ENCODE results near the gene SYNE2. TPM values are rescaled to one million over a fixed set of nuclear protein-coding genes. Genes with fewer than 3 reads are reported as not detected.

SYNE2 gene
- total RNA-seq, 2 donors from 2014 or later: 86.7 to 97.4 TPM

DNA sequence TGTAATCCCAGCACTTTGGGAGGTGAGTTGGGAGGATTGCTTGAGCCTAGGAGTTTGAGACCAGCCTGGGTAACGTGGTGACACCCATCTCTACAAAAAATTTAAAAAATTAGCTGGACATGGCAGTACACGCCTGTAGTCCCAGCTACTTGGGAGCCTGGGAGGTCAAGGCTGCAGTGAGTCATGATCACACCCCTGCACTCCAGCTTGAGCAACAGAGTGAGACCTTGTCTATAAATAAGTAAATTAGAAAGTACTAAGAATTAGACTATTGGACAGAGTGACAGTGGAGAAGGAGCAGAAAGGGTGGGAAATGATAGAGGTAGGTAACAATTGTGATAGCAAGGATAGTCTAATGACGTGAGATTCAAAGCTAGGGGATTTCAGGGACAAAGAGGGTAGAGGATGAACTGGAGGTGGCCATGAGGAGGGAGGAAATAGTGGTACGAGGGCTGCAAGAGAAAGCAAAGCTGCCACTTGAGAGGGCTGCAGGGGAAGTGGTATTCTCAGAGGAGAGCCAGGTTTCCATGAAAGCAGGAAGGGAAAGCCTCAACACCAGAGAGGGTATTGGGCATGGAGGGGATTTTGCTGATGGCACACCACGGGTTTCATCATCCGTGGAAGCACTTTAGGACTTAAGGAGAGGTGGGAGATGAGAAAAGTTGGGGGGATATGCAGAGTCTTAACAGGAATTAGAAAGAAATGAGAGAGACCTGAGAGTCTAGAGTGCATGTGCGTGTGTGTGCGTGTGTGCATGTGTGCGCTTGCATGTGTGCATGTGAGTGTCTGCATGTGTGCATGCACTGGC lies 85.6 kb downstream of the SYNE2 start:
- no peaks in the 10 kb centered on the region for H3K27me3 Mint-ChIP-seq

DNA sequence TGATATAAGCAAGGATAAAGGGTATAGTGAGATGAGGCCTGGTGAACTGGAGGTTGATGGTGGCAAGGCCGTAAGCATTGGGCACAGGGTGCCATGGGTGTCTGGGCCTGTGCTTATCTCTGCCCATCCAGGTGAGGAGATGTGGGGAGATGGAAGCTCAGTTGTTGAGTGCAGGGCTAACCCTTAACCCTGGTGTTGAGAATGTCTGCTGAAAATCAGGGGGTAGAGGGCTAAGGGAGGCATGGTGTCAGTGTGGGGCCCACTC lies 86.1 kb downstream of the SYNE2 start:
- peak in 1 of 2 donors; percentile 18 for ATAC-seq
- Mint-ChIP-seq H3K27ac (no peak overlapping the region), H3K4me3 (no peak overlapping the region), H3K9me3 (no peaks in the 10 kb centered on the region), H3K36me3 (no peaks in the 10 kb centered on the region), H3K4me1 (ENCODE audit: low read depth in 2 of 2) (peaks cover 9 to 14% of the 10 kb centered on the region in 2 donors), H3K27me3 (no peaks in the 10 kb centered on the region)
- DNase-seq (ENCODE audit: low spot score): no peak

More for the DNA sequence above, 85.6 kb downstream of the SYNE2 start:
- Mint-ChIP-seq H3K9me3 (no peaks in the 10 kb centered on the region), H3K4me3 (no peak overlapping the region), H3K4me1 (ENCODE audit: low read depth in 2 of 2) (peaks cover 13 to 19% of the 10 kb centered on the region in 2 donors), H3K36me3 (no peaks in the 10 kb centered on the region), H3K27ac (no peak overlapping the region)
- DNase-seq (ENCODE audit: low spot score) (peak; percentile 73), ATAC-seq (peak; percentile 78 to 89)

DNA sequence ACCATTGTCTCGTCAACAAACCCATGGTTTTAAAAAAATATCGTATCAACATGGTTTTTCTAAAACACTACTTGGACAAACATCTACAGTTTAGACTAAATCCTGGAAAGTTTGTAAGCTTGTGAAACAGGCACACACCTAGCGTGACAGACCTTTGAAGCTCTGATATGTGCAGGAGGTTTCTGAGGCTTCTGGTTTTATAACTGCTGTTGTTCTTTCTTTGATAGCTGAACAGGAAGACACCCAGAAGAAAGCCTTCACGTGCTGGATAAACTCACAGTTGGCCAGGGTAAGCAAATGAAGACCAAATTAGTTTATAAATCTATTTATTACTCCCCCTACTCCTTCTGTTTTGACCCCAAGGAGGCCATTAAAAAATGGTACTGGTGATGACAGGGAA lies 87.6 kb downstream of the SYNE2 start:
- Mint-ChIP-seq H3K4me3 (peak overlapping the region; percentile 36), H3K9me3 (no peaks in the 10 kb centered on the region), H3K4me1 (ENCODE audit: low read depth in 2 of 2) (peaks cover 4 to 6% of the 10 kb centered on the region in 2 donors), H3K27me3 (no peaks in the 10 kb centered on the region), H3K36me3 (no peaks in the 10 kb centered on the region), H3K27ac (peak overlapping the region in 1 of 2 donors; percentile 82)
- peak in 1 of 2 donors; percentile 31 for ATAC-seq
- no peak for DNase-seq (ENCODE audit: low spot score)

DNA sequence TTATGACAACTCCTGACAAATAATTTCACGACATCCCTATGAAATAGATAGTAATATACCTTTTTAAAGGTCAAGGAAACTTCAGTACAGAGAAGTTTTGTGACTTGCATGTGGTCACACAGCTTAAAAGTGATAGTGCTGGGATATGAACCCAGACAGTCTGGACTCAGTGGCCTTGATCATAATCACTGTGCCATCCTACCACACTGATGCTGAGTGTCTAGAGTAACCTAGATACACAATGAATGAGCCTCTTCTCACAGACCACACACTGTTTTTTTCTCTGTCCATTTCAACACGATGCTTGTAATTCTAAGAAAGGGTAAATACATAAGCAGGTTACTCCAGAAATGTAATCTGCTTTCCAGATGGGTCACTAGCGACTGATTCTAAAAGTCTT lies 88.2 kb downstream of the SYNE2 start:
- H3K4me1 Mint-ChIP-seq (ENCODE audit: low read depth in 2 of 2): peaks cover 4 to 6% of the 10 kb centered on the region in 2 donors
- H3K36me3 Mint-ChIP-seq: no peaks in the 10 kb centered on the region
- peak in 1 of 2 donors; percentile 61 for ATAC-seq
- H3K27ac Mint-ChIP-seq: peak overlapping the region in 1 of 2 donors; percentile 82
- H3K9me3 Mint-ChIP-seq: no peaks in the 10 kb centered on the region
- H3K4me3 Mint-ChIP-seq: peak overlapping the region; percentile 36
- no peak for DNase-seq (ENCODE audit: low spot score)
- no peaks in the 10 kb centered on the region for H3K27me3 Mint-ChIP-seq

DNA sequence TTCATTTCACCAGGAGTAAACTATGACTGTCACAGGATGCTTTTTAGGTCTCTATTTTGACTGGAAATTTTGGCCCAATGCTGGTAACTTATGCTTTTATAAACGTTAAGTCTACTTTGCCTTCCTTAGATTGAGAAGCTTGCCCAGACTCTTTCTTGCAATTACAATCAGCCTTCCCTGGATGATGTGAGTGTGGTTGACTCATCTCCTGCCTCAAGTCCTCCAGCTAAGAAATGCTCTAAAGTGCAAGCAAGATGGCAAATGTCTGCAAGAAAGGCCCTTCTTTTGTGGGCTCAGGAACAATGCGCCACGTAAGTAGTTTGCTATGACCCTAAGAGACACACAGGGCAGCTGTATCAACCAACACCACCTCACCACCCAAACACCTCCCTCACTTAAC lies 96.9 kb downstream of the SYNE2 start:
- Mint-ChIP-seq H3K27ac (no peak overlapping the region), H3K27me3 (no peaks in the 10 kb centered on the region), H3K9me3 (no peaks in the 10 kb centered on the region), H3K36me3 (peaks cover 6% of the 10 kb centered on the region), H3K4me1 (ENCODE audit: low read depth in 2 of 2) (peaks cover 9 to 10% of the 10 kb centered on the region in 2 donors), H3K4me3 (no peak overlapping the region)
- DNase-seq (ENCODE audit: low spot score): no peak
- ATAC-seq: no peak

DNA sequence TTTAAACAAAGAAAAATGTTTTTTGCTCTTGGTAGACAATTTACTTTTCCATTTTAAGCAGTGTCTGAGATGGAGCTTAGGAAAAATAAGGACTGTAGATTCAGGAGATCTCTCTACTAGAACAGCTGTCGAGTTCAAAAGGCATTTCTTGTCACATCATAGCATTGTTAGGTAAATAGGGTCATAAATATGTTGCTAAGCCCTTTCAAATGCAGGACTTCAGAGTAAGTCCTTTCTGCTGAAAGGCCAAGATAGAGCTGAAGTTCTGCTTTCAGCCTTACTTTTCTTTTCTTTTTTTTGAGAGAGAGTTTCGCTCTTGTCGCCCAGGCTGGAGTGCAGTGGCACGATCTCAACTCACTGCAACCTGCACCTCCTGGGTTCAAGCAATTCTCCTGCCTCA lies 98.2 kb downstream of the SYNE2 start:
- H3K4me1 Mint-ChIP-seq (ENCODE audit: low read depth in 2 of 2): peaks cover 9 to 10% of the 10 kb centered on the region in 2 donors
- H3K27ac Mint-ChIP-seq: no peak overlapping the region
- no peak overlapping the region for H3K4me3 Mint-ChIP-seq
- DNase-seq (ENCODE audit: low spot score) (no peak), ATAC-seq (no peak)
- no peaks in the 10 kb centered on the region for H3K27me3 Mint-ChIP-seq
- H3K36me3 Mint-ChIP-seq: peaks cover 6% of the 10 kb centered on the region
- H3K9me3 Mint-ChIP-seq: no peaks in the 10 kb centered on the region

DNA sequence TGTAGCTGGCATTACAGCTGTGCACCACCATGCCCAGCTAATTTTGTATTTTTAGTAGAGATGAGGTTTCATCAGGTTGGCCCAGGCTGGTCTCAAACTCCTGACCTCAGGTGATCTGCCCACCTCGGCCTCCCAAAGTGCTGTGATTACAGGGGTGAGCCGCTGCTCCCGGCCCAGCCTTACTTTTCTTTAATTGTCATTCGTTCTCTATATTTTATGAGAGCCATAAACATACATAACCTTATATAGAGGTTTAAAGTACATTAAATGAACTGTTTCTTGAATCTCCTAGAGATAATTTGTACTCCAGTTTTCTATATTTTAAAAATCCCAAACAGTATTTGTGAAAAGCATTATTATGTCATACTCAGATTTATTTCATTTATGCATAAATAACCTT lies 98.6 kb downstream of the SYNE2 start:
- Mint-ChIP-seq H3K36me3 (peaks cover 6% of the 10 kb centered on the region), H3K4me1 (ENCODE audit: low read depth in 2 of 2) (peaks cover 9 to 10% of the 10 kb centered on the region in 2 donors), H3K27ac (no peak overlapping the region), H3K4me3 (no peak overlapping the region), H3K27me3 (no peaks in the 10 kb centered on the region), H3K9me3 (no peaks in the 10 kb centered on the region)
- no peak for DNase-seq (ENCODE audit: low spot score)
- no peak for ATAC-seq

DNA sequence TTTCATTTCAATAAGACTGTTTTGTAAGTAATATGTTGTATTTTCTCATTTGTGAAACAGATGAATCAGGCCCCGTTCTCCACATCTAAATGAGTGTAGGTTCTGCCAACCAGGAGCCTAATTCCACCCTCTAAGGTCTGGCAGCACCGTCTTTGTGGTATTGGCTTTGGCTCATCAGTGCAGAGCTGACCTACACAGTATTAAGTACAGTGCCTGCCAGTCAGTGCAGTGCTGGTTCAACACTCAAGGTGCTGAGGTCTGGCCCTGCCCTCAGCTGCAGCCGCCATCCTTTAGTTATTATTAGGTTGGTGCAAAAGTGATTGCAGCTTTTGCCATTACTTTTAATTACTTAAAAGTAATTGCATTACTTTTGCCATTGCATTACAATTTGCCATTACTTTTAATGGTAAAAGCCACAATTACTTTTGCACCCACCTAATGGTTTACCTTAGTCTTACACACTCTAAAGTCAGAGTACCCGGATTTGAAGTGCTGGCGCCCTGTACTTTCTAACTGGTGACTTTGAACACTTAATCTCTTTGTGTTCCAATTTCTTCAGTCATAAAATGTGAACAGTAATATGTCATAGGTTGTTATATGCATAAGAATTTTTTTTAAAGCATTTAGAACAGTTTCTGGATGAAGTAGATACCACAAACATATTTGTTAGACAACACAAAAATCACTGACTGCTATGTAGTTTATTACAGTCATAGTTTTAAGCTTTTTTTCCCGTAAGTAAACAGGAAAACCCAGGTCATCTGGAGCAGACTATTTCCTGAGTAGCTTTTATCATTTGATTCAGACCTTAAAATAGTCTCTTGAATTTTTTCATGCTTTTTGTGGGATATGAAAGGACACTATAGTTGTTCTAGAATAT lies 99.5 kb downstream of the SYNE2 start:
- Mint-ChIP-seq H3K36me3 (peaks cover 6% of the 10 kb centered on the region), H3K4me1 (ENCODE audit: low read depth in 2 of 2) (peaks cover 9 to 10% of the 10 kb centered on the region in 2 donors), H3K27ac (peak overlapping the region in 1 of 2 donors; percentile 31), H3K4me3 (no peak overlapping the region), H3K27me3 (no peaks in the 10 kb centered on the region), H3K9me3 (no peaks in the 10 kb centered on the region)
- DNase-seq (ENCODE audit: low spot score) (no peak), ATAC-seq (no peak)

DNA sequence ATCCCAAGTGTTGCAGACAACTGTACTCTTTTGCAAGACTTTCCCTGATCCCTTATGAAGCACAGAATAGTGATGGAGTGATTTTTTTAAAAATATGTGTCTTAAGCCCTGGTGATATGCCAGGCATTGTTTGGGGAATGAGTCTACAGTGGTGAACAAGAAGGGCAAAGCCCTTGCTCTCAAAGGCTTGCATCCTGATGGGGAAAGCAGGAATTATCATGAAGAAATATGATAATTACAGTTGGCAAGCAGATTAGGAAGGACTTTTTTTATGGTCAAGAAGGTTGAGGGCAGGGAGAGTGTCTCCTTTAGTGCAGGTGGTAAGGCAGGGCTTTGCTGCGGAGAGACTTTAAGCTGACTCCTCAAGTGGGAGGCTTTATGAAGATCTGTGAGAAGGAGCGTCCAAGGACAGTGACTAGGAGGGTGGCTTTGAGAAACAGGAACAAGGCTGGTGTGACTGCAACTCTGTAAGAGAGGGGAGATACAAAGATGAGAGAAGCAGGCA lies 100.2 kb downstream of the SYNE2 start:
- peak overlapping the region in 1 of 2 donors; percentile 14 for H3K27ac Mint-ChIP-seq
- no peak for ATAC-seq
- no peaks in the 10 kb centered on the region for H3K9me3 Mint-ChIP-seq
- no peak overlapping the region for H3K4me3 Mint-ChIP-seq
- H3K4me1 Mint-ChIP-seq (ENCODE audit: low read depth in 2 of 2): peaks cover 9 to 10% of the 10 kb centered on the region in 2 donors
- no peak for DNase-seq (ENCODE audit: low spot score)
- H3K36me3 Mint-ChIP-seq: peaks cover 6% of the 10 kb centered on the region
- no peaks in the 10 kb centered on the region for H3K27me3 Mint-ChIP-seq

DNA sequence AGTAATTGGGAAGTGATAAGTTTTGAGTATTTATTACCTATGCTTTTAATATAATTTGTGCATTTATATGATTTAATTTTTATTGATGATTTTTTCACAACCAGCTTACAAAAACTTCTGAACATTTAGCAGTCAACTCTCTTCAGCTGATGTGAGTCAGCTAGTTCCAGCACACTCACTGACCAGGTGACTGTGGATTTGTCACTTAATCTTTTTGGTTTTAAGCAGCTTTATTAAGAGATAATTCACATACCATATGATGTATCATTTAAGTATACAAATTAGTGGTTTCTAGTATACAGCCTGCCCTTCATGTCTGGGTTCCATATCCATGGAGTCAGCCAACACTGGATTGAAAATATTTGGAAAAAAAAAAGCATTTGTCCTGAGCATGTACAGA lies 103.5 kb downstream of the SYNE2 start:
- no peak for ATAC-seq
- DNase-seq (ENCODE audit: low spot score): no peak
- peaks cover 9 to 10% of the 10 kb centered on the region in 2 donors for H3K4me1 Mint-ChIP-seq (ENCODE audit: low read depth in 2 of 2)
- H3K9me3 Mint-ChIP-seq: no peaks in the 10 kb centered on the region
- peaks cover 6% of the 10 kb centered on the region for H3K36me3 Mint-ChIP-seq
- no peak overlapping the region for H3K27ac Mint-ChIP-seq
- H3K27me3 Mint-ChIP-seq: no peaks in the 10 kb centered on the region
- H3K4me3 Mint-ChIP-seq: no peak overlapping the region

DNA sequence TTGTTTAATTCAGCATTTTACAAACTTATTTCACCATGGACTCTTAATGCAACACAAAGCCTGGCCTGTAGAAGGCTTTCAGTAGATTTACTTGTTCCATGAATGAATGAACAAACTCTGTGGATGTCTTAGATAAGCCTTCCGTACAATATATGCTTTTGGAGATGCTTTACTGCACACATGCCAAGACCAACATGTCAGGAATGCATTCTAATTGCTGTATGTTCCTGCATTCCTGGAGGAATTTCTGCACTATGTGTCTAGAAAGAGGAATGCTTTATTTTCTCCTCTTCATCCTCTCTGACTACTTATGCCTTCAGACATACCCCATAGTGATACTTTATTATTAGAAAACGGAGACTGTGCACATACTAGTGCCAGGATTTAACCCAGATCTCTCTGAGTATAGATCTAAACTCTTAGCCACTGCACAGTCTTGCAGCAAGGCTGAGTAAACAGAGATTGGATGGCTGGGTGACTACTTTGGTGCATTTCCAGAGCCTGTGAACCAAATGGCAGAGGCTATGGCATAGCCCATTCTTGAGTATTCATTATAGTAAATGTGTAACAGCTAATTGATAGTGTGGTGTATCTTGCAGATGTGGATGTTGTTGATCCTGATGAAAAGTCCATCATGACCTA lies 108.2 kb downstream of the SYNE2 start:
- no peak for ATAC-seq
- H3K4me3 Mint-ChIP-seq: no peak overlapping the region
- DNase-seq (ENCODE audit: low spot score): no peak
- peaks cover 4% of the 10 kb centered on the region for H3K36me3 Mint-ChIP-seq
- no peaks in the 10 kb centered on the region for H3K9me3 Mint-ChIP-seq
- H3K4me1 Mint-ChIP-seq (ENCODE audit: low read depth in 2 of 2): no peaks in the 10 kb centered on the region
- H3K27ac Mint-ChIP-seq: no peak overlapping the region
- H3K27me3 Mint-ChIP-seq: no peaks in the 10 kb centered on the region

DNA sequence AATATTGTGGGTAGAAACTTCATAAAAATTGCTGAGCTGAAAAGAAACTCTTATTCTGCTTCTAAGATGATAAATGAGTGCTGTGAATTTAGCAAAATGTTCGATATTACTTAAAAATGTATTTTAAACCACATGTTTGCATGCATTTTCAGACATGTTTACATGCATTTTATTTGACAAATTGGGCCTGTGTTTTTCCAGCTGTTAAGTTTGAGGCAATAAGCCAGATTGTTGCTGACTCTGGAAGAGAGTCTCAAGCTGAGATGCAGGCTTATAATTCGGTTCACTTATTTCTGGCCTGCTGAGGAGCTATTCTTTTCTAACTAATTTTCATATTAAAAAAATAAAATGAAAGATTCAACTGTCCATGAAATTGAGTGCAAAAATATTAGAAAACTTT lies 110.1 kb downstream of the SYNE2 start:
- Mint-ChIP-seq H3K4me3 (no peak overlapping the region), H3K9me3 (no peaks in the 10 kb centered on the region), H3K27me3 (no peaks in the 10 kb centered on the region), H3K4me1 (ENCODE audit: low read depth in 2 of 2) (no peaks in the 10 kb centered on the region), H3K27ac (no peak overlapping the region), H3K36me3 (peaks cover 4% of the 10 kb centered on the region)
- DNase-seq (ENCODE audit: low spot score) (no peak), ATAC-seq (no peak)

DNA sequence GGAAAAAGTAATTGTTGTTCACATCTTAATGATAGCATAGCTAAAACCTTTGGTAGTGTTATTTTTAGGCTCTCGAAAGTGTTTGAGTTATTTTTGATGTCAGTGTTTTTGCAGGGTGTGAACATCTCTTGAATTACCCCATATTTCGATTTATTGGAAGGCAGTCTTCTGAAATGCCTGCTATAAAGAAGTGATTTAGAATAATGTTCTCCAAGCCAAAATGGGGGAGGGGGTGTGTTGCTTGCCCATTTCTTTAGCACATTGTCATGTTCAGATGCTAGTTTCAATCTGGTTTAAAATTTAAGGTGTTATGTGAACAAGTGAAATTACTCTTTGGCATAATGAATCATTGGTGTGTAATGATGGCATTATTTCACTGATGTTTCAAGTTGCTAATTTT lies 110.6 kb downstream of the SYNE2 start:
- Mint-ChIP-seq H3K27me3 (no peaks in the 10 kb centered on the region), H3K4me1 (ENCODE audit: low read depth in 2 of 2) (no peaks in the 10 kb centered on the region), H3K4me3 (no peak overlapping the region), H3K27ac (no peak overlapping the region), H3K9me3 (no peaks in the 10 kb centered on the region), H3K36me3 (peaks cover 4% of the 10 kb centered on the region)
- no peak for ATAC-seq
- no peak for DNase-seq (ENCODE audit: low spot score)

DNA sequence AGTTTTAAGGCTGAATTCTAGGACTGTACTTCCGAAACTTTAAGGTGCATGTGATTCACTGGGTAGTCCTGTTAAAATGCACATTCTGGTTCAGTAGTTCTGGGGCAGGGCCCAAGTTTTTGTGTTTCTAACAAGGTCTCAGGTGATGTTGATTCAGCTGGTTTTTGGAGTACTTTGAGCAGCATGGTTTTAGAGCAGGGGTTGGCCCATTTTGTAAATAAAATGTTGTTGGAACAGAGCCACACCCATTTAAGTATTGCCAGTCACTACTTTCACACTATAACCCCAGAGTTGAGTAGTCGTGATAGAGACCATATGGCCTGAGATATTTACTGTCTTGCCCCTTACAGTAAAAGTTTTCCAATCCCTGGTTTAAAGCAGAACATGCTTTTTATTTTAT lies 111.3 kb downstream of the SYNE2 start:
- no peak for ATAC-seq
- Mint-ChIP-seq H3K4me3 (no peak overlapping the region), H3K9me3 (no peaks in the 10 kb centered on the region), H3K4me1 (ENCODE audit: low read depth in 2 of 2) (peaks cover 0 to 2% of the 10 kb centered on the region in 2 donors), H3K27me3 (no peaks in the 10 kb centered on the region), H3K27ac (no peak overlapping the region), H3K36me3 (peaks cover 4% of the 10 kb centered on the region)
- no peak for DNase-seq (ENCODE audit: low spot score)

All from natural killer cell treated with Interleukin-12 subunit alpha and Interleukin-12 subunit beta and Interleukin-15 and Interleukin-18, amount 100 ng/mL, for 72 hours (primary cell).